ENCODE data around the gene ABCB7.
"Not testable (repeated sequence)": the region's sequence is repeated elsewhere in the genome, so short reads cannot be mapped to it uniquely, and the experiment has no call there.

DNA sequence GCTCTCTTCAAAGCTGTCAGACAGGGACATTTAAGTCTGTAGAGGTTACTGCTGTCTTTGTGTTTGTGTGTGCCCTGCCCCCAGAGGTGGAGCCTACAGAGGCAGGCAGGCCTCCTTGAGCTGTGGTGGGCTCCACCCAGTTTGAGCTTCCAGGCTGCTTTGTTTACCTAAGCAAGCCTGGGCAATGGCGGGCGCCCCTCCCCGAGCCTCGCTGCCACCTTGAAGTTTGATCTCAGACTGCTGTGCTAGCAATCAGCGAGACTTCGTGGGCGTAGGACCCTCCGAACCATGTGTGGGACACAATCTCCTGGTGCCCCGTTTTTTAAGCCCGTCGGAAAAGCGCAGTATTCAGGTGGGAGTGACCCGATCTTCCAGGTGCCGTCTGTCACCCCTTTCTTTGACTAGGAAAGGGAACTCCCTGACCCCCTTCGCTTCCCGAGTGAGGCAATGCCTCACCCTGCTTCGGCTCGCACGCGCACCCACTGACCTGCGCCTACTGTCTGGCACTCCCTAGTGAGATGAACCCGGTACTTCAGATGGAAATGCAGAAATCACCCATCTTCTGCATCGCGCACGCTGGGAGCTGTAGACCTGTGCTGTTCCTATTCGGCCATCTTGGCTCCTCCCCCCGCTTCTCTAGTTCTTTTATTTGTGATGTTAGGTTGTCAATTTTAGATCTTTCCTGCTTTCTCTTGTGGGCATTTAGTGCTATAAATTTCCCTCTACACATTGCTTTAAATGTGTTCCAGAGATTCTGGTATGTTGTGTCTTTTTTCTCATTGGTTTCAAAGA, 32.5 kb upstream of the ABCB7 start:
- TF ChIP-seq, protein P1, sequence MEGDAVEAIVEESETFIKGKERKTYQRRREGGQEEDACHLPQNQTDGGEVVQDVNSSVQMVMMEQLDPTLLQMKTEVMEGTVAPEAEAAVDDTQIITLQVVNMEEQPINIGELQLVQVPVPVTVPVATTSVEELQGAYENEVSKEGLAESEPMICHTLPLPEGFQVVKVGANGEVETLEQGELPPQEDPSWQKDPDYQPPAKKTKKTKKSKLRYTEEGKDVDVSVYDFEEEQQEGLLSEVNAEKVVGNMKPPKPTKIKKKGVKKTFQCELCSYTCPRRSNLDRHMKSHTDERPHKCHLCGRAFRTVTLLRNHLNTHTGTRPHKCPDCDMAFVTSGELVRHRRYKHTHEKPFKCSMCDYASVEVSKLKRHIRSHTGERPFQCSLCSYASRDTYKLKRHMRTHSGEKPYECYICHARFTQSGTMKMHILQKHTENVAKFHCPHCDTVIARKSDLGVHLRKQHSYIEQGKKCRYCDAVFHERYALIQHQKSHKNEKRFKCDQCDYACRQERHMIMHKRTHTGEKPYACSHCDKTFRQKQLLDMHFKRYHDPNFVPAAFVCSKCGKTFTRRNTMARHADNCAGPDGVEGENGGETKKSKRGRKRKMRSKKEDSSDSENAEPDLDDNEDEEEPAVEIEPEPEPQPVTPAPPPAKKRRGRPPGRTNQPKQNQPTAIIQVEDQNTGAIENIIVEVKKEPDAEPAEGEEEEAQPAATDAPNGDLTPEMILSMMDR (IDR thresholded peaks at IDR 0.05; ENCODE audit: insufficient read depth, low read length): not testable (repeated sequence)
- TF ChIP-seq GABPA (IDR thresholded peaks at IDR 0.05; ENCODE audit: low read depth): not testable (repeated sequence)

All from HL-60 (cell line).